Panc1 (cell line): ENCODE measurements around the gene AP5B1. TPM values are rescaled to one million over a fixed set of nuclear protein-coding genes. Genes with fewer than 3 reads are reported as not detected.

Experiments used
- ATAC-seq: fragments of 200-7000 bp; cut with Tn5 transposase; 2 replicates; pipeline ENCODE4 v1.9.1; 2020; ENCODE audit warnings: mild to moderate bottlenecking, moderate library complexity
- BruUV-seq: library from RNA; stranded (reverse); fragments of 400-500 nt; replicated peaks from 2 replicates; lab custom pipeline; 2021; lab: Mats Ljungman, UMichigan
- CTCF ChIA-PET: fragments of 300-600 bp; sonication (Branson Sonifier 250); formaldehyde crosslinking; loops from one replicate; lab custom pipeline; 2022; ENCODE audit warnings: antibody characterized with exemption; lab: Charles Lee
- POLR2A ChIA-PET: fragments of 300-600 bp; sonication (Branson Sonifier 250); formaldehyde crosslinking; loops from one replicate; lab custom pipeline; 2022; ENCODE audit warnings: antibody characterized with exemption; lab: Charles Lee
- DNase-seq: peaks from one replicate; pipeline ENCODE4 v3.0.0-alpha.2; 2010; ENCODE audit warnings: low read depth, low spot score
- H3K27ac ChIP-seq: 2 replicates; pipeline ENCODE4 v1.5.1; 2011; ENCODE audit warnings: mild to moderate bottlenecking, low read length, inconsistent platforms
- H3K27me3 ChIP-seq: fragments of 200-500 bp; sonication (Bioruptor generic); 2 replicates; pipeline ENCODE4 v1.6.0; 2014; ENCODE audit warnings: low read length, inconsistent platforms; ENCODE audit not compliant: control insufficient read depth, insufficient read depth
- H3K36me3 ChIP-seq: fragments of 200-500 bp; sonication (Bioruptor generic); 2 replicates; pipeline ENCODE4 v1.5.1; 2014; ENCODE audit warnings: inconsistent platforms, mild to moderate bottlenecking, low read length, moderate library complexity; ENCODE audit not compliant: control insufficient read depth, insufficient read depth
- H3K4me1 ChIP-seq: 2 replicates; pipeline ENCODE4 v1.5.1; 2011; ENCODE audit warnings: inconsistent platforms, mild to moderate bottlenecking, low read length, moderate library complexity; ENCODE audit not compliant: control insufficient read depth, insufficient read depth
- H3K4me3 ChIP-seq, 2 experiments: 2 replicates each; pipeline ENCODE4 v1.5.1; 2011 to 2012; ENCODE audit warnings: low read depth in 2 of 2, low read length in 2 of 2, mild to moderate bottlenecking in 2 of 2, inconsistent platforms in 1 of 2, moderate library complexity in 1 of 2
- H3K9me3 ChIP-seq: fragments of 200-500 bp; sonication (Bioruptor generic); 2 replicates; pipeline ENCODE4 v1.5.1; 2014; ENCODE audit warnings: low read depth, mild to moderate bottlenecking, inconsistent platforms, low read length, moderate library complexity; ENCODE audit not compliant: control insufficient read depth, insufficient read depth
- CTCF ChIP-seq: fragments of 450-650 bp; IDR thresholded peaks from 2 replicates; pipeline ENCODE4 v1.5.1; 2017; ENCODE audit warnings: mild to moderate bottlenecking
- POLR2AphosphoS5 ChIP-seq: IDR thresholded peaks from 2 replicates; pipeline ENCODE4 v1.6.1; 2012; ENCODE audit warnings: mild to moderate bottlenecking, low read depth, low read length, moderate library complexity
- REST ChIP-seq, 2 experiments: IDR thresholded peaks; 2 replicates each; pipeline ENCODE4 v1.6.1; 2011 to 2012; ENCODE audit warnings: low read depth in 2 of 2, control low read depth in 1 of 2, low read length in 1 of 2, mild to moderate bottlenecking in 1 of 2, moderate library complexity in 1 of 2; ENCODE audit not compliant: insufficient read depth in 1 of 2
- SIN3A ChIP-seq: IDR thresholded peaks from 2 replicates; pipeline ENCODE4 v1.6.1; 2012; ENCODE audit warnings: low read depth, mild to moderate bottlenecking, low read length, moderate library complexity, borderline replicate concordance; ENCODE audit not compliant: insufficient read depth
- TCF7L2 ChIP-seq: IDR thresholded peaks from 2 replicates; pipeline ENCODE4 v1.6.1; 2011; ENCODE audit warnings: mild to moderate bottlenecking, low read depth, low read length, inconsistent platforms
- in situ Hi-C: cut with HindIII; loops from 2 replicates; pipeline ENCODE4 v1.10.0; 2016; ENCODE audit warnings: low sequenced_read_pairs, low pct_unique_long_range_greater_than_20kb
- intact Hi-C: fragments of 100-400 bp; cut with micrococcal nuclease; formaldehyde crosslinking; loops from one replicate; pipeline ENCODE4 v1.10.0; 2022; ENCODE audit not compliant: unreplicated experiment
- total RNA-seq: library from RNA; stranded (reverse); gene quantifications from one replicate; pipeline ENCODE4 v1.2.1, GENCODE V29; 2021; ENCODE audit not compliant: unreplicated experiment

Gene AP5B1
- total RNA-seq, 1 experiment from 2014 or later = 35.0 TPM

GRCh38 chr11:65790902-65791650, 10.3 kb upstream of the AP5B1 start:
- ATAC-seq = no peak
- POLR2A ChIA-PET = interaction anchor here (0.8 kb wide), 1 partner anchor 99 kb away, joined by 3 read pairs; no protein-coding TSS in a partner anchor
- Histone ChIP-seq H3K36me3 (no peaks in the 10 kb centered on the region), H3K4me1 (peaks cover 11% of the 10 kb centered on the region; the same call in 1 of the 2 replicates), H3K27me3 (peaks cover 6% of the 10 kb centered on the region; the same call in 1 of the 2 replicates), H3K9me3 (no peaks in the 10 kb centered on the region), H3K4me3 (no peak overlapping the region), H3K27ac (no peak overlapping the region)
- CTCF ChIA-PET = interaction anchor here (1.3 to 1.5 kb wide), 2 partner anchors 11 to 12 kb away, joined by 5 to 9 read pairs; no protein-coding TSS in a partner anchor
- BruUV-seq = no TSS peak
- no peak for TF ChIP-seq POLR2AphosphoS5
- no peak for TF ChIP-seq TCF7L2
- no peak for TF ChIP-seq SIN3A
- no peak for TF ChIP-seq CTCF
- no peak for TF ChIP-seq REST (IDR thresholded peaks at IDR 0.05; ENCODE audit: insufficient read depth in 1 of 2, low read depth in 2 of 2, low read length in 1 of 2)
- no peak for DNase-seq
- intact Hi-C loops (no loop called here), in situ Hi-C loops (no loop called here)

- no peaks in the 10 kb centered on the region for H3K9me3 ChIP-seq
- H3K27me3 ChIP-seq = peaks cover 6% of the 10 kb centered on the region; the same call in 1 of the 2 replicates
- intact Hi-C loops = no loop called here
- no peak overlapping the region for H3K4me3 ChIP-seq
- POLR2A ChIA-PET = interaction anchor here (0.5 to 0.8 kb wide), 2 partner anchors 22 to 99 kb away, joined by 3 to 15 read pairs; no protein-coding TSS in a partner anchor
- peaks cover 11% of the 10 kb centered on the region; the same call in 1 of the 2 replicates for H3K4me1 ChIP-seq
- BruUV-seq = no TSS peak
- H3K27ac ChIP-seq = no peak overlapping the region
- H3K36me3 ChIP-seq = no peaks in the 10 kb centered on the region
- ATAC-seq (peak; percentile 33; the same call in 1 of the 2 replicates), DNase-seq (no peak)
- CTCF ChIA-PET = interaction anchor here (0.6 to 1.5 kb wide), 3 partner anchors 10 to 94 kb away, joined by 3 to 9 read pairs (median 9); no protein-coding TSS in a partner anchor
- TF ChIP-seq TCF7L2 (no peak), CTCF (no peak), SIN3A (no peak), POLR2AphosphoS5 (no peak), REST (IDR thresholded peaks at IDR 0.05; ENCODE audit: insufficient read depth in 1 of 2, low read depth in 2 of 2, low read length in 1 of 2) (no peak)
- in situ Hi-C loops = no loop called here
These were observed 9.5 kb upstream of the AP5B1 start for GRCh38 chr11:65790104-65790901.
